ENCODE results near the gene CTCFL.

Gene CTCFL

GRCh38 chr20:57450931-57451330 is 74.0 kb downstream of the CTCFL start:
- peaks cover 15% of the 10 kb centered on the region for H3K4me1 ChIP-seq (ENCODE audit: insufficient read depth, insufficient read length)
- no peaks in the 10 kb centered on the region for H3K36me3 ChIP-seq (ENCODE audit: insufficient read depth, insufficient read length, low read length)
- no peak for DNase-seq (ENCODE audit: low read depth, low spot score)
- H3K4me3 ChIP-seq (ENCODE audit: insufficient read length, low read depth) = no peak overlapping the region
- no peak overlapping the region for H3K9ac ChIP-seq (ENCODE audit: insufficient read length, low read depth)
- TF ChIP-seq ZNF274 (IDR thresholded peaks at IDR 0.05; ENCODE audit: low read depth, low read length) = no peak
- TF ChIP-seq SUZ12 (IDR thresholded peaks at IDR 0.05; ENCODE audit: extremely low read depth, insufficient read depth, insufficient read length) = no peak
- no peak for TF ChIP-seq YY1 (IDR thresholded peaks at IDR 0.05; ENCODE audit: insufficient read depth, insufficient read length)
- H3K27me3 ChIP-seq (ENCODE audit: insufficient read depth, insufficient read length) = no peaks in the 10 kb centered on the region
- peaks cover 10% of the 10 kb centered on the region; the same call in 1 of the 2 replicates for H3K9me3 ChIP-seq (ENCODE audit: insufficient read depth, low read length)

DNA sequence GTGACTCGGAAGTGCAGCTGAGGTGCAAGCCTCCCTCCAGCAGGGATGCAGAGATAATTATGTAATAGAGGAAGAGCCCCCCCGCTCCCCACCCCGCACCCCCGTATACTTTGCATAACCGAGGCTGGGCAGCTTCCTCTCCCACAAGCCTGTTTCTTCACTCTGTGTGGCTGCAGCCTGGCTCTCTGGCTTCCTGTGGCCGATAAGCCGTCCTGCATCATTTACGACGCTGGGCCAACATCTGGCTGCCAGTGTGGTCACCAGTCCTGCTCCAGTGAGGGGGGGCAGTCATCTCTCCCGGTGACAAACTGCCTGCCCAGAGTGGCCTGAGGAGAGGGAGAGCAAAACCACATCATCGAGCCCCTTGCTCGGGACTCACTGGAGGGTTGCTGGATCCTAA is 74.5 kb downstream of the CTCFL start:
- Histone ChIP-seq H3K4me1 (ENCODE audit: insufficient read depth, insufficient read length) (peaks cover 15% of the 10 kb centered on the region), H3K9me3 (ENCODE audit: insufficient read depth, low read length) (peaks cover 14% of the 10 kb centered on the region; the same call in 1 of the 2 replicates), H3K9ac (ENCODE audit: insufficient read length, low read depth) (peak overlapping the region; percentile 6), H3K36me3 (ENCODE audit: insufficient read depth, insufficient read length, low read length) (no peaks in the 10 kb centered on the region), H3K27me3 (ENCODE audit: insufficient read depth, insufficient read length) (no peaks in the 10 kb centered on the region), H3K4me3 (ENCODE audit: insufficient read length, low read depth) (no peak overlapping the region)
- DNase-seq (ENCODE audit: low read depth, low spot score) = no peak
- TF ChIP-seq ZNF274 (IDR thresholded peaks at IDR 0.05; ENCODE audit: low read depth, low read length) (no peak), YY1 (IDR thresholded peaks at IDR 0.05; ENCODE audit: insufficient read depth, insufficient read length) (no peak), SUZ12 (IDR thresholded peaks at IDR 0.05; ENCODE audit: extremely low read depth, insufficient read depth, insufficient read length) (no peak)

GRCh38 chr20:57449398-57450354 is 75.3 kb downstream of the CTCFL start:
- no peak overlapping the region for H3K9ac ChIP-seq (ENCODE audit: insufficient read length, low read depth)

GRCh38 chr20:57448764-57449354 is 76.1 kb downstream of the CTCFL start:
- Histone ChIP-seq H3K36me3 (ENCODE audit: insufficient read depth, insufficient read length, low read length) (no peaks in the 10 kb centered on the region), H3K9ac (ENCODE audit: insufficient read length, low read depth) (no peak overlapping the region), H3K27me3 (ENCODE audit: insufficient read depth, insufficient read length) (no peaks in the 10 kb centered on the region)

More at GRCh38 chr20:57449398-57450354, 75.3 kb downstream of the CTCFL start:
- TF ChIP-seq SUZ12 (IDR thresholded peaks at IDR 0.05; ENCODE audit: extremely low read depth, insufficient read depth, insufficient read length) = no peak
- TF ChIP-seq YY1 (IDR thresholded peaks at IDR 0.05; ENCODE audit: insufficient read depth, insufficient read length) = no peak
- no peak for TF ChIP-seq ZNF274 (IDR thresholded peaks at IDR 0.05; ENCODE audit: low read depth, low read length)
- no peak for DNase-seq (ENCODE audit: low read depth, low spot score)
- peaks cover 11% of the 10 kb centered on the region for H3K4me1 ChIP-seq (ENCODE audit: insufficient read depth, insufficient read length)
- H3K9me3 ChIP-seq (ENCODE audit: insufficient read depth, low read length) = peaks cover 14% of the 10 kb centered on the region; the same call in 1 of the 2 replicates
- no peaks in the 10 kb centered on the region for H3K27me3 ChIP-seq (ENCODE audit: insufficient read depth, insufficient read length)
- no peak overlapping the region for H3K4me3 ChIP-seq (ENCODE audit: insufficient read length, low read depth)
- no peaks in the 10 kb centered on the region for H3K36me3 ChIP-seq (ENCODE audit: insufficient read depth, insufficient read length, low read length)

More at GRCh38 chr20:57448764-57449354, 76.1 kb downstream of the CTCFL start:
- DNase-seq (ENCODE audit: low read depth, low spot score) = no peak
- peaks cover 14% of the 10 kb centered on the region; the same call in 1 of the 2 replicates for H3K9me3 ChIP-seq (ENCODE audit: insufficient read depth, low read length)
- no peak for TF ChIP-seq YY1 (IDR thresholded peaks at IDR 0.05; ENCODE audit: insufficient read depth, insufficient read length)
- TF ChIP-seq SUZ12 (IDR thresholded peaks at IDR 0.05; ENCODE audit: extremely low read depth, insufficient read depth, insufficient read length) = no peak
- TF ChIP-seq ZNF274 (IDR thresholded peaks at IDR 0.05; ENCODE audit: low read depth, low read length) = no peak
- H3K4me1 ChIP-seq (ENCODE audit: insufficient read depth, insufficient read length) = peaks cover 11% of the 10 kb centered on the region
- no peak overlapping the region for H3K4me3 ChIP-seq (ENCODE audit: insufficient read length, low read depth)

All from NT2/D1 (cell line).